Stimulated activated CD8-positive, alpha-beta memory T cell treated with anti-CD3 and anti-CD28 coated beads, Interleukin-12 subunit alpha, Interleukin-12 subunit beta, amount 100 ng/mL, for 24 hours (primary cell): ENCODE results near the gene MYH9.

Experiments
- DNase-seq: peaks from one replicate; pipeline ENCODE4 v3.0.0-alpha.2; 2020; ENCODE audit errors: extremely low read depth

MYH9 gene

DNA sequence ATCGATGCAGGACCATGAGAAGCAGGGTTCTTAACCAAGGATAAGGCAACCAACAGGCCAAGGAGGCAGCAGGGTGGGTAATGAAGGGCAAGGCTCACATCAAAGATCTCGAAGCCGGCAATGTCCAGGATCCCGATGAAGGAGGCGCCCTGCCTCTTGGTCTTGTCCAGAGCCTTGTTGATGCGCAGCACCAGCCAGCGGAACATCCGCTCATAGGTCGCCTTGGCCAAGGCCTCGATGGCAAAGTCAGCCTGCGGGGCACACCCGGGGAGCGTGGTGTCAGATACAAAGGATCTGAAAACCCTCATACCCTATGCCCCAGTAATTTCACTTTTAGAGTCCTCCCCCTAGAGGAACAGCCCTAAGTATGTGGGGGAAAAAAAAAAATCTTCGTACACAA, 71.3 kb downstream of the MYH9 start:
- no peak for DNase-seq

DNA sequence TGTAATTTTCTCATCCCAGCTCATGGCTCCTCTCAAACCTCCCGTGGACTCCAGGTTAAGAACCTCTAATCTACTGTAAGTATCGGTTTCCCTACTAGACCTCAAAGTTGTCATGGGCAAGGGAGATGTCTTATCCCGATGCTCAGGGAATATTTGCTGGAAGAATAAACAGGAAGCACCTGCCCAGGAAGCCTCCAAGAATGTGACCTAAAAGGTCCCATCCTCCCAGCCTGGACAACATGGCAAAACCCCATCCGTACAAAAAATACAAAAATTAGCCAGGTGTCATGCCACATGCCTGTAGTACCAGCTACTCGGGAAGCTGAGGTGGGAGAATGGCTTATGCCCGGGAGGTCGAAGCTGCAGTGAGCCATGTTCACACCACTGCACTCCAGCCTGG, 72.4 kb downstream of the MYH9 start:
- DNase-seq: no peak

DNA sequence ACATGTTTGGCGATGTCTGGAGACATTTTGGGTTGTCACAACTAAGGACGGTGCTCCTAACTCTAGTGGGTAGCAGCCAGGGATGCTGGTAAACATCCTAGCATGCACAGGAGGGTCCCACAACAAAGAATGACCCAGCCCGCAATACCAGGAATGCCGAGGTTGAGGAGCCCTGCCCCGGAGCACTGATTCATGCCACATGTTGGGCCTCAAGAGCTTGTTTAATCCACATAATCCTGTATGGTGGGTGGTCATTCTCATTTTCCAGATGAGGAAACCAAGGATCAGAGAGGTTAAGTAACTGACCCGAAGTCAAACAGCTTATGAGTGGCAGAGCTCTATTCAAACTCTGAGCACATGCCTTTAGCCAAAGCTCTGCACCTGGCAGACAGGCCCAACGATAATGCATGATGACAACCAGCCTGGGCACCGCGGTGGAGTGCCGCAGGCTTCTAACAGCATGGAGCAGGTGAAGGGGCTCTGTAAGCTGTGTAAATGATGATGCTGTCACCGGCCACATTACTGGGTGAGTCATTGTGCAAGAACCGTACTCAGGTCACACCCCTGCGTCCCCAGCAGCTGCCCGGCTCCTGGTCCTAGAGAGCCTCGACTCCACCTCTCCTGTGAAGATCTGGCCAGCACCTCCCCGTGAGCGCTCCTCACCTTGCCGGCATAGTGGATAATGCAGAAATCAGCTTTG, 76.2 kb downstream of the MYH9 start:
- DNase-seq: no peak

DNA sequence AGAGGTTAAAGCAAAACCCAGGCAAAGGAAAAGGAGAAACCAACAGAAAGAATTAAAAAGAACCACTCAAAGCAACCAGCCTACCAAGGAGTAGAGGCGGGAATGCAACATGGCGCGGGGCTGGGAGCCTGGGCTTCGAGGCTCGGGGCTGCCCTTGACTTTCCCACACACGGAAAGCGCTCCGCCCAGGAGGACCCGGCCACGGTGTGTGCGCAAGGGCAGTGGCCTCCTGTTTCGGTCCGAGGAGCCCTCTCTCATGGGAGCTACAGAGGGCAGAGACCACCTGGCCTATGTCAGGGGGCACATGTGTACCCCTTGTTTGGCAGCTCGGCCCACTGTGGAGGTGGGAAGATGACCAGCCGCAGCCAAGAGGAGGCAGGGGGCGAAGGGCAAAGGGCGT, 78.9 kb downstream of the MYH9 start:
- no peak for DNase-seq

DNA sequence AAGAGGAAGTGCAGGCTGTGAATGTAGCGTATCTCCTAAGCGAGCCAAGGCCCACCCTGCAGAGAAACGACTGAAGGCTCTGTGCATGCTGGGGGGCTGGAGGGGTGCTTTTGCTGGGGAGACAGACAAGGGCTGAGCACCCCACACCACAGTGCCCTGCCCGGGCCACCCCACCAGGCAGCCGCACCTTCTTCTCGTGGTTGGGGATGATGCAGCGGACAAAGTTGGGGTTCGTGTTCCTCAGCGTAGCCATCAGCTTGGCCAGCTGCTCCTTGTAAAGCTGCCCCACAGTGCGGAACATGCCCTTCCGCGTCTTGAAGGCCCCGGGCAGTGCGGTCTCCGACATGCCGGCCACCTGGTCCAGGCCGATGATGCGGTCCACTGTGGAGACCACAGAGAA, 81.5 kb downstream of the MYH9 start:
- no peak for DNase-seq

DNA sequence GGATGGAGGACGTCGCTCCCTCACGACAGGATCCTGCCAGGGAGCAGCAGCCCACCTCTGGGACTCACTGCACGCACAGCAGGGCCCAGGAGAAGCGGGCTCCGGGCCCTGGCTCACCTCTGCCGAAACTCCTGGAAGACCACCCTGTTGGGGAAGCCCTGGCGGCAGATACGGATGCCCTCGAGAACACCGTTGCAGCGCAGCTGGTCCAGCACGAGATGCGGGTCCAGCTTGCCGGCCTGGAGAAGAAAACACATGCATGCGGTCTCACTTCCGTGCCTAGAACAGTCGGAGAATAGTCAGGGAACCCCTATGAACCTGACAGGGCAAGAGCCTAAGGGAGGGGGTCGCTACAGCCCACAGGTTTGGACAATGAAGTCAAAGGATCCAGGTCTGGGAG, 82.0 kb downstream of the MYH9 start:
- DNase-seq: no peak

DNA sequence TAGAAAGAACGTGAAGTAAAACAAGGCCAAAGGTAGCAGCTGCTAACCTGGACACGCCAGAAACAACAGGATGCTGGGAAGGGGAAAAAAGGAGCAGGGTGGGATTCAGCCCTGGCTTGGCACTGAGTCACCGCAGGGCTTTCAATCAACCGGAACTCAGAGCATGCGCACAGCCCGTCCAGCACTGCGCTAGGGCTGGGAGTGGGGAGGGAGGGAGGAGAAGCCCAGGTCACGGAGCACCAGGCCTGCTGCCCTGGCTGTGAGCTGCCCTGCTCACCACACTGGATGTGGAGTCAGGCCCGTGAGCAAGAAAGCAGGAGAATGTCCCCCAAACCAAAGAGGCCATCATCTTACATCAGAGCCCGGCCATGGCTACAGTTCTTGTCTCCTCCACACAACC, 83.3 kb downstream of the MYH9 start:
- no peak for DNase-seq

DNA sequence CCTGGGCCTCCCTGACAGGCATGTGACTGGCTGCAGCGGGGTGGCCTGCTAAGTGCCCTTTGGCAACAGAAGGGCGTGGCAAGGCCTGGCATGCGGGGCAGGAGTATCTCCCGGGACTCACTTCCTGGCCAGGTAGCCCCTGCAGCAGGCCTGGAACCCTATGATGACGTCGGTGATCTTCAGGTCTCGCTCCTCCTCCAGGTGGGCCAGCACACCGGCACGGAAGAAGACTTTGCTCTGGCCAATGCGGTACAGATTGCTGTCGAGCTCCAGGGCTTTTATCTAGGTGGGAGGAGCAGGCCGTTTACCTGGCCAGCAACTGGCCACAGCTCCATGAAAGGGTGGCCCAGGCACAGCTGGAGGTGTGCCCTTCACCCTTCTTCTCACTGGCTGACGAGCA, 83.9 kb downstream of the MYH9 start:
- DNase-seq: no peak

DNA sequence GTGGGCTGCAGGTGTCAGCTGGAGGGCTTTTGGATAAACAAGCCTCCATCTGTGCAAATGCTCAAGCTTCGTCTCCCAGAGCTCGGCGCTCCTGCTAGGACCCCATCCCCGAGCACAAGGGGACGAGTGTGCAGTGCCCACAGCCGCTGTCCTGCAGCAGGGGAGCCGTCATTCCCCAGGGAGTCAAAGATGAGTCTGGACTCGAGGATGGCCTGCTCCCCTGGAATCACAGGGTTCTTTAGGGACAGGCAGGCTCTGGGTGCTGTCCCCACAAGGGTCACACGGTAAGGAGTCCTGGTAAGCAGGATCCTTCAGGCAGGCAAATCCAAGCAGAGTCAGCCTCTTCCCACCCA, 84.7 kb downstream of the MYH9 start:
- no peak for DNase-seq

DNA sequence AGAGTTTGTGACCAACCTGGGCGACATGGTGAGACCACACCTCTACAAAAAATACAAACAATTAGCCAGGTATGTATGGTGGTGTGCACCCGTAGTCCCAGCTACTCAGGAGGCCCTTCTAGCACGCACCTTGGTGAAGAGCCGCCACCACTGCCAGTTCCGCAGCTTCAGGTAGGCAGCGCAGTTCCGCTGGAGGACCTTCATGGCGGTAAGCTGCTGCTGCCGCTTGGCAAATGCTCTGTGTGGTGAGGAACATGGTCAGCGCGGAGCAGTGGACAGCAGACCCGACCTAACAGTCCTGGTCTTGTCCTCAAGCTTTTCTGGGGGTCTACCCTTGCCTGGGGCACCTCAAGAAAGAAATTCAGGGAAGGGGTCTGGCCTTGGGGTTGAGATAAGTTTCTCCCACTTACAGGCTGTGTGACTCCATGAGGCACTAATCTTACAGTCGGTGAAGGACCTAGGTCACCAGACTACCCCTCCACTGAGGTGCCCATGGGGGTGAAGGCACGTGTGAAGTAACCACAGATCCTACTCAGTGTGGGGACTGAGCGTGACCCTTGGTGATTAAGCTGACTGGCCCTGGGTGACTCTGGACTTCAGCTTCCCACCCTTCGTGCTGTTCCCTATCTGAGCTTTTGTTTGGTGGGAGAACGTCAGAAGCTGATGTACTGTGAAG, 85.2 kb downstream of the MYH9 start:
- no peak for DNase-seq

DNA sequence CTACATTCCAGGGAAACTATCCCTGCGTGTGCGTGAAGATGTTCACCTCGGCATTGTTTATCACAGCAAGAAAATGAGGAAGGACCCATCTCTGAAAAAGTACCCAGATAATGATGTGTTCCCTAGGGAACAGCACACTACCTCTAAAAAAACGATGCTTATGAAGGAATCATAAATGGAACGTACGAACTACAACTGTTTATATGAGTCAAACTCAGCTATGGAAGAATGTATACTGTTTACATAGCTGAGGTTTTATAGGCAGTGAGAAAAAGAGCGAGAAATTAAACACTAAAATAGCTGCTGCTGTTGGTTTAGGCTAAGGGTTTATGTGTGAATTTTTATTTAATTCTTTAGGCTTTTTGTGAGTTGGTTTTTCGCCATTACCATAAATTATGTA, 85.9 kb downstream of the MYH9 start:
- DNase-seq: no peak

DNA sequence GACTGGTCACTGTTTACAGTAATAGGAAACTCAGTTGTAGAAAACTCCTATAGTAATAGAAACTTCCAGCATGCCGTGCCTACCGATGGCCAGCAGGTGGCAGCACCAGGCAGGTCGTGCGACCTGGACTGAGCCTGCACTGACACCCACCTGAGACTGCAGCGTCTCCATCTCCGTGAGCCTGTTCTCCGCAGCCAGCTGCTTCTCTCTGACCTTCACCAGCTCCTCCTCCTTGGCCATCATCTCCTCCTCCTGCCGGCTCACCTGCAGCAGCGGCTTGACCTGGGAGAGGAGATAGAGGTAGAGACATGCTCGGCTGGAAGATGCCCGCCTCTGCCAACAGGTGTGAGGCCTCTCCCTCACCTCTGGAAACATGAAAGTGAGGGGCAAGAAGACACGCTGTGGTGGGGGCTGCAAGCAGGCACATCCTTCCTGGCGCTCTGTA, 86.4 kb downstream of the MYH9 start:
- DNase-seq: peak; percentile 52

DNA sequence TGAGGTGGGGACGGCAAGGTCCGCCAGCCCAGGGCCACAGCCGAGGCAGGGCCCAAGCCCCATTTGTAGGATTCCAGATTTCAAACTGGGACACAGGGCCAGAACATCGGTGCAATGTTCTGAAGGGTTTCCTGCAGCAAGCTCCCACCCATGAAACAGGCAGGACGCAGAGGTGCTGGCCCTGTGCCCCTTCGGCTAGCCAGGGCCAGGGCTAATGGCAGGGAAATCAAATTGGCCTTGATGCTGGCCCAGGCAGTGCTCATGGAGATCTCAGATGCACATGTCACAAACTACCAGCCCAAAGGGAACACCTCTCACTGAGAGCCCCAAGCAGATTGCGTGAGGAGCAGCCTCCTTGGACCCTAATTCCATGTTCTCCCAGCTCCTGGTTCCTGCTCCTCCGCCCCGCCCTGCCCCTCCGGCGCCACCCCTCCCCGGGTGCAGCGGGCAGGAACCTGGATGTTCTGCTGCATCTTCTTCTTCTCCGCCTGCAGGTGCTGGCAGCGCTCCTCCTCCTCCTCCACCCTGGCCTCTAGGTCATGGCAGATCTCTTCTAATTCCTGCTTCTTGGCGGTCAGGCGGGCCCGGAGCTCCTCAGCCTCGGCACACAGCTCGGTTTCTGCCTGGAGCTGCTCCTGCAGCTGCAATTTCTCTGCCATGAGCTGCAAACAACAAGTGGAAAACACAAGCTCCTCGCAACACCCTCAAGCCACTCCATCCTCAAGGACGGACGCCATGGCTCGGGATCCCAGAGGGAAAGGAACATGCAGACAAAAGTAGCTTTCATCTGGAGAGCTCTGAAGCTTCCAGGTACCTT, 87.2 kb downstream of the MYH9 start:
- DNase-seq: no peak

DNA sequence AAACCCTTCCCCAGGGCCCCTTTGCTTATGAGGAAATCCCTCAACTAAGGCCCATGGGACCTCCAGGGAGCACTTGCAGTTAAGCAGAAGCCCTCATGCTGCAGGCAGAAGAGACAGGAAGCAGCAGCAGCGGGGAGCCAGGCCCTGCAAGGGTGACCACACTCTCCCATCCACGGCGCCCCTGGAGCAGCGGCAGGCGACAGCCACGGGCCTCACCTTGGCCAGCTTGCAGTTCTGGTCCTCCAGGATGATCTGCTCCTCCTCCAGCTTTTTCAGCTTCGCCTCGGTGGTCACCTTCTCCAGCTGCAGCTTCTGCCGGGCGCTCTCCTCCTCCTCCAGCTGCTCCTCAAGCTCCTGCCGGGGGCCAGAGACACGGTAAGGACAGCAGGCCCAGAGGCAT, 87.9 kb downstream of the MYH9 start:
- DNase-seq: no peak

DNA sequence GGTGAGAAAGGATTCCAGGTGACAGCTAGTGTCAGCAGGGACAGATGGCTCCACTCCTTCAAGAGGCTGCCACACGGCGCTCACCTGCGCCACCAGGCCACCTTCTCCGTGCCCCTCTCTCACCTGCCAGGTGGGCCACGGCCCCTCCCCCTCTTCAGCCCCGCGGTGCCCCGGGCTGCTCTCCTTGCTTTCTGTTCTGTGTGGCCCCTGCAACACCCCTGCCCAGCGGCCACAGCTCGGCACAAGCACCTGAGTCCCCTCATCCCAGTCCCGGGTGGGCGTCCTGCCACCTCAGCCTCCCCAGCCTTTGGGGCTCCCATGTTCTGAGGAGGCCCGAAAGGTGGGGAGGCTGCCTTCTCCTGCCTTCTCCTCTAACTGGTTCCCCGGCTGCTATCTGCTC, 88.5 kb downstream of the MYH9 start:
- DNase-seq: no peak

DNA sequence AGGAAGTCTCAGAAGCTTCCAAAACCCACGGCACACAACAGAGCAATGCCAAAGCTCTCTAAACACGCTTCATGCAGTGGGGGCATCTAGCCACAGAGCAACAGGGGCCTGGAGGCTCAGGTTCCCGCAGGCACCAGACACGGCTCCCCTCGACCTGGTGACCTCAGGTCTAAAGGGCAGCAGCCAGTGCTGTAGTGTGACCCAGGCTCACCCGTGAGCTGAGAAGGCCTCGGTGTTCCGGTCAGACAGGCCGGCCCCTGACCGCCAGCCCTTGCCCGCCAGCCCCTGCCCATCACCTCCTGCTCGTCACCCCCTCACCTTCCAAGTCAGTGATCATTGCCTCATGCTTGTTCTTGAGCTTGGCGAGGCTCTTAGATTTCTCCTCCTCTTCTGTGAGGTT, 89.2 kb downstream of the MYH9 start:
- DNase-seq: no peak

DNA sequence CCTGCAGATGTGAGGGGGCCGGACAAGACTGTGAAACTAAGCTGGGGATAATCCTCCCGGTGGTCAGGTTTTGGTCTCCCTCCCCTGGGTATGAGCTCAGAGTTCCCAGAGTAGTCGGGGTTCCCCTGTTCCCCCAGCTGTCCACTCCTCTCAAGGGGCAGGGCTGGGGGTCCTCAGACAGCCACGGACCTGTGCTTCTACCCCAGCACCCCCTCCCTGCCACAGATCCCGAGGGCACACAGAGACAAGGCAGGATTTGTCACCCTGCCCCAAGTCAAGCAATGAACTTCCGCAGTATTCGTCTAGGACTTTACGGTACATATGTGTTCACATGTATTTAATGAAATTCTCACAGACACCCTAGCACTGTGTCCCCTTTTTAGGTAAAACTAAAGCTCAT, 89.6 kb downstream of the MYH9 start:
- no peak for DNase-seq

DNA sequence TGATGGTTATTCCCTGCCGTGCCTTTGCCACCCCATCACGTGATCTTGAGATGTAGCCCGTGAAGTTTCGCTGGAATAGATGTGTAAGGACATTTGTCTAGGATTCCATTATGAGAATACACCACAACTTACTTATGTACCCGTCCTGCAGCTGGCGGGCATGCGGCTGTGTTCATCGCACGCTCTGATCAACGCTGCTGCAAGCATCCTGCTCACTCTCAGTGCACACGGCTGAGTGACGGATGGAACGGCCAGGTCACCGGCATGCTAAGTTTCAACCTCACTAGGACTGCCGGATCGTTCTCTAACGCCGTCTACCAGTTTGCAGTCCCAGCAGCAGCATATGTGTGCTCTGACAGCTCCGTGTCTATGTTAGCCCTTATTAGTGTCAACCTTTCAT, 90.2 kb downstream of the MYH9 start:
- no peak for DNase-seq

DNA sequence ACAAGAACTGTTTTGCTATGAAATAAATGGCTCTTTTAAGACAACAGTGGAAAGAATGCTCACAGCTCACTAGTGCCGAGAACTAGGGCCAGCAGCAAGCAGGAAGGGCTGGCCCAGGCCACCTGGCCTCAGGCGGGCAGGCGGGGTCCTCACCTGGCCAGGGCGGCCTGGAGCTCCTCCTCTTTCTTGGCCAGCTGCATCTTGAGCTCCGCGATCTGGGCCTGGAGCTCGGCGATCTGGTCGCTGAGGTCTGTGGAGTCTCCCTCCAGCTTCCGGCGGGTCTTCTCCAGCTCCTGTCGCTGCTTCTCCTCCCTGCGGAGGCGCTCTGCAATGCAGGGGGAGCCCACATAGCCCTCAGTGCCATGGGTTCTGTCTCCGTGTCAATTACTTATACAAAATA, 91.1 kb downstream of the MYH9 start:
- no peak for DNase-seq

DNA sequence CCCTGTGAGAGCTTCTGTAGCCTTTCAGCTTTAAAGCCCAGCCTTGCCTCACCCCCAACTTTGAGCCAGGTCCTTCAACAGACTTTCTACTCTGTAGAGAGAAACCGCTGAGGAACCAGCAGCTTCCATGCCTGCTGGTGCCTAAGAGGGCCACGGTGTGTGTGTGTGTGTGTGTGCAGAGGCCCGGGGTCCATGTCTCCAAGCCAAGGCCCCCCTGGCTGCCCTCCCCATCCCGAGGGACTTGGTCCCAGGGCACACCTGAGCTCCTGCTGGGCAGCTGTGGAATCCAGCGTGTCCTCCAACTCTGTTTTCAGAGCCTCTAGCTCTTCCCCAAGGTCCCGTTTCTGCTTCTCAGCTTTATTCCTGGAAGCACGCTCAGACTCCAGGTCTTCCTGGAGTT, 92.5 kb downstream of the MYH9 start:
- DNase-seq: no peak

DNA sequence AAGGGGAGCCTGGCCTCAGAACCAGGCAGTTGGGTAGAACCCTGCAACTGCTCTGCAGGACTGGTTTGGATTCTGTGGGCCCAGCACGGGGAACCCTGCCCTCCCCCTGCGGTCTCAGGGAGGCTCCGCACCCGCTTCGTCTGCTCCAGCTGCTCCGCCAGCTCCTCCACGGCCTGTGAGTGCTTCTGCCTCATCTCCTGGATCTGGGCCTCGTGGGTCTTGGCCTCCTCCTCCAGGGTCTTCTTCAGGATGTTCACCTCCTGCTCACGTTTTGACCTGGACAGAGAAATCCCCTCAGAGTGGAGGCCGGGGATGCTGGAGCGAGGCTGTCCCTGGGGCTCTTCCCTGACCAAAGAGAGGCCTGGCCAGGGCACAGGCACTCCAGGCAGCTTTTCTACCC, 93.0 kb downstream of the MYH9 start:
- DNase-seq: no peak

DNA sequence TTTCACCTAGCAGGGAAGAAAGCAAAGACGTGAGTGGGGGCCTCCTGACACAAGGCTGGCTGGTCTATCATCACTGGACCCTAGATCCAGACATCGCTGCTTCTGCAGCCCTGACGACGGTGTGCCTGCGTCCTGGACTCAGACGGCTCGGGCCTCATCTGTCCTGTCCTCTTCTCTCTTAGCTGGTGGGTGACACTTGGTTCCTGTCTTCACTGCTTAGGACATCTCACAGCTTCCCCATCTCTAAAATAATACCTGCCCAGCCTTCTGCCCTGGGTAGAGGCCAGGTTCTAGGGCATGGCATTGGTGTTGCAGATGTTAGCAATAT, 93.5 kb downstream of the MYH9 start:
- DNase-seq: no peak

DNA sequence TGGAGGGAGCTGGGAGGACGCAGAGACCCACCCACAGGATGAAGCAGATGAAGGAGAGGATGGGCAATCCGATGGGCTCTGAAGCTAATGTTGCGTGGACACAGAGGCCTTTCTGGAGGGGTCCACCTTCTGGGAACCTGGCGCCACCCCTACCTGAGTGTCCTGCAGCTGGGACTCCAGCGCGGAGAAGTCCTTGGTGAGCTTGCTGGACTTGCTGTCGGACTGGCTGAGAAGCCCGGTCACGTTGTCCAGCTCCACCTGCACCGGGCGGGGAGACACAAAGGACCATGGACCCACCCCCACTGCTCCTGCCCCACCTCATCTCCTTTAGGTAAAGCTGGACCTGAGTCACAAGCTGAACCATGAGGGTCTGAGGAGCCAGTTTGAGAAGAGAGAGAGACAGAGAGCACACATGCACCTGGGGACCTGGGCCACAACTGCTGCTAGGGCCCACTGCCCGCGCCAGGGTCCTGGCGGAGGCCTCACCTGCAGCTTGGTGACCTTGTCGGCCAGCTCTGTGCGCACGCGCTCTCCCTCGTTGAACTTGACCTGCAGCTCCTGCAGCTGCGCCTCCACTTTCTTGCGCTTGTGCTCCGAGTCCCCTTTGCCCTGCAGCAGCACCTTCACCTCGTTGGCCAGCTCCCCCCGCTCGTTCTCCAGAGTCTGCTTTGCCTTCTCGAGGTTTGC, 94.0 kb downstream of the MYH9 start:
- no peak for DNase-seq
